ENCODE results near the gene BCR. TPM values are rescaled to one million over a fixed set of nuclear protein-coding genes. Genes with fewer than 3 reads are reported as not detected.

Gene BCR
- total and polyA plus RNA-seq, 2 of the 8 experiments (the other 6 are each of a cell fraction or from before 2014, with no cell fraction given) = 66.7 to 130 TPM

- no peak for TF ChIP-seq SP1 (IDR thresholded peaks at IDR 0.05; ENCODE audit: low read depth, low read length)
- no peak for TF ChIP-seq BACH1 (IDR thresholded peaks at IDR 0.05; ENCODE audit: low read length)
- TF ChIP-seq SP2 (IDR thresholded peaks at IDR 0.05; ENCODE audit: low read length) = no peak
- TF ChIP-seq TAF1 (IDR thresholded peaks at IDR 0.05; ENCODE audit: low read depth, low read length) = no peak
- no peak for TF ChIP-seq ATF2 (IDR thresholded peaks at IDR 0.05; ENCODE audit: low read length)
- no peak for TF ChIP-seq RFX5 (IDR thresholded peaks at IDR 0.05; ENCODE audit: borderline replicate concordance, low read depth, low read length)
These were observed 133.7 kb downstream of the BCR start (continued) for GRCh38 chr22:23313791-23314567.

Data from H1 (cell line).